IMR-90 (cell line): ENCODE data around the gene C3orf22.

Experiments used
- BHLHE40 ChIP-seq: fragments of 150-350 bp; IDR thresholded peaks from 2 replicates; pipeline ENCODE4 v1.6.1; 2016; ENCODE audit warnings: mild to moderate bottlenecking, low read depth, low read length
- CEBPB ChIP-seq: IDR thresholded peaks from 2 replicates; pipeline ENCODE4 v1.6.1; 2012; ENCODE audit warnings: low read depth, low read length, improper control_type of control experiment
- FOS ChIP-seq: fragments of 150-350 bp; IDR thresholded peaks from 2 replicates; pipeline ENCODE4 v1.6.1; 2016; ENCODE audit warnings: low read depth, low read length
- POLR2A ChIP-seq: IDR thresholded peaks from 2 replicates; pipeline ENCODE4 v1.6.1; 2012; ENCODE audit warnings: mild to moderate bottlenecking, low read depth, low read length
- RAD21 ChIP-seq: IDR thresholded peaks from 2 replicates; pipeline ENCODE4 v1.6.1; 2012; ENCODE audit warnings: low read length, improper control_type of control experiment
- RFX5 ChIP-seq: IDR thresholded peaks from 2 replicates; pipeline ENCODE4 v1.8.0; 2012; ENCODE audit warnings: low read depth, mild to moderate bottlenecking, low read length, moderate library complexity
- TF ChIP-seq, protein P1 (sequence below): conservative IDR thresholded peaks from 2 replicates; pipeline ENCODE4 v1.5.1; 2012; ENCODE audit warnings: mild to moderate bottlenecking, low read depth, low read length, improper control_type of control experiment
- TF ChIP-seq, protein P2 (sequence below): fragments of 150-350 bp; IDR thresholded peaks from 2 replicates; pipeline ENCODE4 v1.6.1; 2017; ENCODE audit warnings: mild to moderate bottlenecking, antibody characterized with exemption, low read length, low read depth
- TF ChIP-seq, protein P3 (sequence below): fragments of 150-350 bp; IDR thresholded peaks from 2 replicates; pipeline ENCODE4 v1.6.1; 2016; ENCODE audit warnings: low read depth, mild to moderate bottlenecking, low read length, moderate library complexity, borderline replicate concordance

DNA sequence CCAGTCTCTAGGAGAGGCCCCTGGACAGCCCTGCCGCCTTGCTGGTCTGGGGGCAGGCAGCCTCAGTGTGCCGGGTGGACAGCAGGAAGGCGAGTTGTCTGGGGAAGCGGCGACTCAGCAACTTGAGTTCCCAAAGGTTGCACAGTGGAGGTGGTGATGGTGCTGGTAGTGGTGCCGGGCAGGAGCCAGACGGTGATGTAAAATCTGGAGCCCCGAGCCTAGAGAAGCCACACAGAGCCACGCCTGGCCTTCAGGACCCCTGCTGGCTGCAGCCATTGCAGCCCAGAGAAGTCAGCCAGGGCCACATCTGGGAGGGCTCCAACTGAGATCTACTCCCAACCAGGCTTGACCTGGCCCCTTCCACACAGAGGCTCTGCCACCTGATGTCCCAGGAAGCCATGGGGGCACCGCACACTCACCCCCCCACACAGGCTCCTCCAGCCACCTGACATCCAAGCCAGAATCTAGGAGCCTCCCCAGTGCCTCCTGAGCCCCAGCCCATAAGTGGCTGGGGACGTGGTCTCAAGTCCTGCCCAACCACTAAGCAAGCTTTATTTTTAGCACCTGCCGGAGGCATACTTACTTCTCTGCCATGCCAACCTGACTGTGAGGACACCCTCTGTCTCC, 8.8 kb downstream of the C3orf22 start:
- TF ChIP-seq, protein P1, sequence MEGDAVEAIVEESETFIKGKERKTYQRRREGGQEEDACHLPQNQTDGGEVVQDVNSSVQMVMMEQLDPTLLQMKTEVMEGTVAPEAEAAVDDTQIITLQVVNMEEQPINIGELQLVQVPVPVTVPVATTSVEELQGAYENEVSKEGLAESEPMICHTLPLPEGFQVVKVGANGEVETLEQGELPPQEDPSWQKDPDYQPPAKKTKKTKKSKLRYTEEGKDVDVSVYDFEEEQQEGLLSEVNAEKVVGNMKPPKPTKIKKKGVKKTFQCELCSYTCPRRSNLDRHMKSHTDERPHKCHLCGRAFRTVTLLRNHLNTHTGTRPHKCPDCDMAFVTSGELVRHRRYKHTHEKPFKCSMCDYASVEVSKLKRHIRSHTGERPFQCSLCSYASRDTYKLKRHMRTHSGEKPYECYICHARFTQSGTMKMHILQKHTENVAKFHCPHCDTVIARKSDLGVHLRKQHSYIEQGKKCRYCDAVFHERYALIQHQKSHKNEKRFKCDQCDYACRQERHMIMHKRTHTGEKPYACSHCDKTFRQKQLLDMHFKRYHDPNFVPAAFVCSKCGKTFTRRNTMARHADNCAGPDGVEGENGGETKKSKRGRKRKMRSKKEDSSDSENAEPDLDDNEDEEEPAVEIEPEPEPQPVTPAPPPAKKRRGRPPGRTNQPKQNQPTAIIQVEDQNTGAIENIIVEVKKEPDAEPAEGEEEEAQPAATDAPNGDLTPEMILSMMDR = no peak
- no peak for TF ChIP-seq POLR2A
- no peak for TF ChIP-seq RAD21
- TF ChIP-seq, protein P2, sequence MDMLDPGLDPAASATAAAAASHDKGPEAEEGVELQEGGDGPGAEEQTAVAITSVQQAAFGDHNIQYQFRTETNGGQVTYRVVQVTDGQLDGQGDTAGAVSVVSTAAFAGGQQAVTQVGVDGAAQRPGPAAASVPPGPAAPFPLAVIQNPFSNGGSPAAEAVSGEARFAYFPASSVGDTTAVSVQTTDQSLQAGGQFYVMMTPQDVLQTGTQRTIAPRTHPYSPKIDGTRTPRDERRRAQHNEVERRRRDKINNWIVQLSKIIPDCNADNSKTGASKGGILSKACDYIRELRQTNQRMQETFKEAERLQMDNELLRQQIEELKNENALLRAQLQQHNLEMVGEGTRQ = no peak
- TF ChIP-seq CEBPB = no peak
- TF ChIP-seq RFX5 = no peak
- no peak for TF ChIP-seq BHLHE40
- TF ChIP-seq, protein P3, sequence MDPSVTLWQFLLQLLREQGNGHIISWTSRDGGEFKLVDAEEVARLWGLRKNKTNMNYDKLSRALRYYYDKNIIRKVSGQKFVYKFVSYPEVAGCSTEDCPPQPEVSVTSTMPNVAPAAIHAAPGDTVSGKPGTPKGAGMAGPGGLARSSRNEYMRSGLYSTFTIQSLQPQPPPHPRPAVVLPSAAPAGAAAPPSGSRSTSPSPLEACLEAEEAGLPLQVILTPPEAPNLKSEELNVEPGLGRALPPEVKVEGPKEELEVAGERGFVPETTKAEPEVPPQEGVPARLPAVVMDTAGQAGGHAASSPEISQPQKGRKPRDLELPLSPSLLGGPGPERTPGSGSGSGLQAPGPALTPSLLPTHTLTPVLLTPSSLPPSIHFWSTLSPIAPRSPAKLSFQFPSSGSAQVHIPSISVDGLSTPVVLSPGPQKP = no peak
- no peak for TF ChIP-seq FOS
